Left kidney (tissue), 2 donors: ENCODE measurements around the gene LRRN2. TPM values are rescaled to one million over a fixed set of nuclear protein-coding genes. Genes with fewer than 3 reads are reported as not detected.
"Not testable (repeated sequence)": the region's sequence is repeated elsewhere in the genome, so short reads cannot be mapped to it uniquely, and the experiment has no call there.

ENCODE experiments used
- DNase-seq: peaks from one replicate; pipeline ENCODE4 v3.0.0-alpha.2; 2013
- polyA plus RNA-seq: library from polyadenylated mRNA; unstranded; fragments of 120-200 nt; gene quantifications from one replicate; pipeline ENCODE4 v1.2.1, GENCODE V29; 2013; ENCODE audit not compliant: insufficient read length

Gene LRRN2
- polyA plus RNA-seq, 1 donor, result 11.5 TPM

DNA sequence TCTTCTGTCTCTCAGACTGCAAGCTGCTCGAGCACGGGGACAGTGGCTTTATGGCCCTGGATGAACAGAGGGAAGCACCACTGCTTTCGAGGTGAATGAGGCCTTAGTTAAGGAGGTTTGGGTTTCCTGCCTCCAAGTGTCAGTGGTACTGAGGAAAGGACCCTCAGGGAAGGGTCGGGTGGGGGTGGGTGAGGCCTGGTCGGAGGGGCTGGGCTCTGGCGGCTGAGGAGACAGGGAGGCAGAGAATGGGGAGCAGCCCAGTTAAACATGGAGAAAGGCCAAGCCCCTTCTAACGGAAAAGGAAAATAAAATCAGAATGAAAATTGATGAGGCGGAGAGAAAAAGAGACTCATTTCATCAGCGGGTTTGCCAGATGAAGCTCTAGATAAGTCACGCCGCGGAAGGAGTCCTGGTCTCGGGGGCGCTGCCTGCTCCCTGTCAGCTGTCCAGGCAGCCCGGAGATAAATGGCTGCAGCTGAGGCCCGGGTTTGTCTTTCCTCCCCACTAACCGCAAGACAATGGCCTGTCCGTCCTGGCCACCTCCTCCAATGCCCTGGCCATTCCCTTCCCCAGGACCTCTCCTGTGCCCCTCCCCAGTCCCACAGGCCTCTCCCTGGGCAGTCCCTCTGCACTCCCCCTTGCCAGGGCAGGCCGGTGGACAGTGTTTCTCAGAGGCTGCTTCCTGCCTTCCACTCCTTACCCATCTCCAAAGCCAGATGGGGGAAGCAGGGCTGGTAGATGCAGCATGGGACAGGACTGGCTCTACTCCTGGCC lies 55.2 kb downstream of the LRRN2 start:
- DNase-seq, result no peak

DNA sequence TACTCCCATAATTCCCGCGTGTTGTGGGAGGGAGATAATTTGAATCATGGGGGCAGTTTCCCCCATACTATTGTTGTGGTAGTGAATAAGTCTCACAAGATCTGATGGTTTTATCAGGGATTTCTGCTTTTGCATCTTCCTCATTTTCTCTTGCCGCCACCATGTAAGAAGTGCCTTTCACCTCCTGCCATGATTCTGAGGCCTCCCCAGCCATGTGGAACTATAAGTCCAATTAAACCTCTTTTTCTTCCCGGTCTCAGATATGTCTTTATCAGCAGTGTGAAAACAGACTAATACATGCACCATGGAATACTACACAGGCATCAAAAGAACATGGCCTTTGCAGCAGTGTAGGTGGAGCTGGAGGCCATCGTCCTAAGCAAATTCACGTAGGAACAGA lies 56.1 kb downstream of the LRRN2 start:
- DNase-seq, result not testable (repeated sequence)

DNA sequence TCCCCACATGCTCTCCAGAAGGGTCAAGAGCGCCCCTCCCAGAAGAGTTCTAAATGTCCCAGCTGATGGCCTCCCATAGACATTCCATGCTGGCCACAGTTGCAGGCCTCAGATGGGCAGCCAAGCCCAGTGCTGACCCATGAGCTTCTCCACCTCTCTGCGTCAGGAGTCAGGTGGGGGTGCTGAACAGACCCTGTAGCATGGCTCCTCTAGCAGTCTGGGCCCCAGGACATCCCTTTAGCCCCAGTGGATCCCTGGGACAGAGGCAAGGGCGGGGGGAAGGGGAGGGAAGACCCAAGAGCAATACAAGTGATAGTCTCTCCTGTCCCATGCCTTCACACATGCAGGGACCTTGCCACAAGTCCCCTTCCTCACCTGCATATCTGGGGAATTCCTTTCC lies 56.7 kb downstream of the LRRN2 start:
- no peak for DNase-seq

DNA sequence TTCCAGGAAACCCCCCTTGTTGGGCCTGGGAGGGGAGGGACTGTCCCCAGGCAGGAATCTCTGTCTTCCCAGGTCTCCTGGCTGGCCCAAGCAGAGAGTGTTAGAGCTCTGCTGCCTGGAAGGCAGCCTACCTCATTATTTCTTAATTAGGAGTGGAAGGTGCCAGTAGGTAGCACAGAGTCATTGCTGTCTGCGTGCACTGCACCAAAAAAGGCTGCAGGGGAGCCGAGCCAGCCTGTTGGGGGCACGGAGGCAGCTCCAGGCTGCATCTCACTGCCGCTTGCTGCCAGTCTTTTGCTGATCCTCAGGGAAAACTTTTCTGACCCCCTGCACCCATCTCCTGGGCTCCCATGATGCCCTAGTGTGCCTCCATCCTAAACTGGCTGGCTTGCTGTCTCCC lies 58.1 kb downstream of the LRRN2 start:
- DNase-seq, result no peak

DNA sequence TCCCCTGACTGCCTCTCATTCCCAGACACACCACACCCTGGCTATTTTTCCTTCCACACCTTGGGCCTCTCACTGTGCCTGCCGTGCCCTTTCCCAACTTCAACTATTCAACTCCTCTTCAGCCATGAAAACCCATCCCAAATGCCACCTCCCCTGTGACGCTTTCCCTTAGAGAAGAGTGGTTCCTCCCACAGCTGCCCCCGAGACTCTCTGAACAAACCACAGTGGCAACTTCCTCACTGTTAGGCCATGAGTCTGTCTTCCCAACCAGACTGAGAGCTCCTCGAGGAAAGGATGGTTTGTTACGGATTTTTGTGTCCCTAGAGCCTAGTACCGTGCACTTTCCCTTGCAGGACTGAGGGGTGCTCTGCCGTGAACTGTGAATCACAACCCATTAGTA lies 59.2 kb downstream of the LRRN2 start:
- DNase-seq, result no peak

DNA sequence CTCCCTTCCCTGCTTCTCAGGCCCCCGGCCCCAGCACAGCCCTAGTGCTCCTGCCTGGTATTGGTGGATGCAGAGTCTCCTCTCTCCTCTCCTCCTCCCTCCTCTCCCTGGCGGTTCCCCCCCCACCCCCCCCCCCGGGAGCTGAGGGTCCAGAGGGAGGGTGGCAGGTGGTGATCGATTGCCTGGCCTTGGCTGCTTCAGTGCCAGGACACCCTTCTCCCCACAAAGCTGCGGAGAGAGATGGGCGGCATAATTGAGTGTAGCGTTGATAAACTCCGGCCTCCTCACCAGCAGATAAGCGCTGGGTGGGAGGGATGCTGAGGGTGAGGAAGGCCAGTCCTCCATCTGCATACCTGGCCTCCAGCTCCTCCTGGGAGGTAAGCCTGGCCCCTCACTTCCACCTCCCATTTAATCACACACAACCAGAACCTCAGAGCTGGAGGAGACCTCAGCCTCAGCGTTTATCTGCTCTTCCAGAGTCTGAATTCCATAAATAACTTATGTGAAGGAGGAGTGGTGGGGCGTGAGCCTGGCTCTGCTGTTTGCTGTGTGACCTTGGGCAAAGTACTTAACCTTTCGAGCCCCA lies 60.8 kb downstream of the LRRN2 start:
- no peak for DNase-seq

DNA sequence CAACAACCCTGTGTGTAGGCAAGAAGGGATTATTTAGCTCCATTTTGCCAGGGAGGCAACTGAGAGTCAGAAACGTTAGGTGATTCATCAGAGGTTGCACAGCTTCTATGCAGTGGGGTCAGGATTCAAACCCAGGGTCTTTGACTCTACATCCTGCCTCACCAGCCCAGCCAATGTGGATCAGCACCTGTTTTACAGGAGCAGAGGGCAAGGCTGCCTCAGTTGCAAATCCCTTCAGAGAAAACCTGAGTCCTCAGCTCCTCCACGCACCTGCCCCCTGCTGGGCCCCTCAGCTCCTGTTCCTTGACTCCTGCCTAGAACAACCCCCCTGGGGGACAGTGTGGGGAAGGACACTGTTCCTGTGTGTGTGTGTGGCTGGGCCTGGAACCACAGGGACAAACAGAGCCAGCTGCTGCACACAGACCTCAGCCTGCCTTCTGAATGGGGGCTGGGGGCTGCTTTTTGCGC lies 61.6 kb downstream of the LRRN2 start:
- no peak for DNase-seq

DNA sequence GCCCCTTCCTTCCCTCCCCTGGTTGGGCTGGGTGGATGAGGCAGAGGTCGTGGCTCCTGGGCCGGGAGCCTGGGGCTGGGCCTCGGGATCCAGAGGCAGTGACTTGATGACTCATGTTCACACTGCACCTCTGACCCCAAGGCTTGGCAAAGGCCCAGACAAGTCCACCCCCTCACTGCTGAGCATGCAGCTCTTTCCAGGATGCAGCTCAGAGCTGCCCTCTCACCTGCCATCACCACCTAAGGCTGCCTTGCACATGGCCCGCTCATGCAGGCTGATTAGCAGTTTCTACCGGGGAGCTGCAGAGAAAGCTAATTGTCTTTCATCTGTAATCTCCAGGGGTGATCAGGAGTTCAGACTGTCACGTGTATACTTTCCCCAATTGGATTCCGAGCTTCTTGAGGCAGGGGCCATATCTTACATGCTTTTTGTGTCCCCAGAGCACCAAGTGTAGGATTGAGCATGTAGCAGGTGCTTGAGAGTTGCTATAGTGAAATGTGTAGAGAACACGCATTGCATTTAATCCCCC lies 62.1 kb downstream of the LRRN2 start:
- no peak for DNase-seq

DNA sequence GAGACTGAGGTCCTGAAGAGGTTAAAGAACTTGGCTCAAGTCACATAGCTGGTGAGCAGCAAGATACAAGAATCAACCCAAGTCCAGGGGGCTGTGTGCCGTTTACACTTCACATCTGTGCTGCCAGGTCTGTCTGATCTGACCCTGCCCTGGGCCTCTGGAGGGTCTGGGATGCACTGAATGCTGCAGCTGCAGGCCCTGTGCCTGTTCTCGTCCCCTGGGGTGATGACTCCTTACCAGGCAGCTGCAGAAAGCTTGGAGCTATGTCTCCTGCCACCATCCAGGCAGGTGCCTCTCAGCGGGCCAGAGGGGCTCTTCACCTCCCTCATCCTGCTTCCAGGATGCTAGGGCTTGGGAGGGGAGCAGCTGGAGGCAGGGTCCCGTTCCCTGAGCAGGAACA lies 63.5 kb downstream of the LRRN2 start:
- DNase-seq, result no peak

DNA sequence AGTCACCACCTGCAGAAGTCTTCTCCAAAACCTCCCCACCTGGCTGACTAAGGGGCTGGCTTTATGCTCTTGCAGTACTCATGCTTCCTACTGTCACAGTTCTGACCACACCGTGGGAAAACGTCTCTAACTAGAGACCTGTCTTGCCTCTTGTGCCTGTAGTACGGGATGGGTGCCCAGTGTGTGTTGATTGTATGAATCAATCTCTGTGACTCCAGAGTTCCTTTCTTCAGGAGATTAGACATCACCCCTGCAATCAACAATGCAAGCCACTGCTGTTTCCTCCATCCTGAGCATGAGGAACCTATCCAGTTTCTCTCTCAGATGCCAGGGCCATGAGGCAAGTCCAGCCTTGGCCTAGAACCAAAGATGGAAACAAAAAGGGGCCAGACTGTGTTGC lies 64.1 kb downstream of the LRRN2 start:
- no peak for DNase-seq

DNA sequence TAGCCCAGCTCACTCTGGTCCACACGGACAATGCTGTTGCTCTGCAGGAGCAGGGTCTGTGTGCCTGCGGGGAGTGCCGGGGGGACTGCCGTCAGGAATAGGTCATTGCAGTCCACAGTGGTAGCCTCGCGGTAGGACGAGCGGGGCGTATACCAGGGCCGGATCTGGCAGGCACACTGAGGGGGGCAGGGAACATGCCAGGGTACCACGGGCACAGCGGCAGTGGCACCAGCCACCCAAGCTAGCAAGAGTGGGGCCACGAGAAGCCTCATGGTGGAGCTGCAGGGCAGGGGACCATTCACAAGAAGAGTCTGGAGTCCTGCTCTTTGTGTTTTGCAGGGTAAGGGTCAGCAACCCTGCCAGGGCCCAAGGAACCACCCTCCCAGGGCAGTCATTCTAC lies 65.8 kb downstream of the LRRN2 start:
- DNase-seq, result no peak

DNA sequence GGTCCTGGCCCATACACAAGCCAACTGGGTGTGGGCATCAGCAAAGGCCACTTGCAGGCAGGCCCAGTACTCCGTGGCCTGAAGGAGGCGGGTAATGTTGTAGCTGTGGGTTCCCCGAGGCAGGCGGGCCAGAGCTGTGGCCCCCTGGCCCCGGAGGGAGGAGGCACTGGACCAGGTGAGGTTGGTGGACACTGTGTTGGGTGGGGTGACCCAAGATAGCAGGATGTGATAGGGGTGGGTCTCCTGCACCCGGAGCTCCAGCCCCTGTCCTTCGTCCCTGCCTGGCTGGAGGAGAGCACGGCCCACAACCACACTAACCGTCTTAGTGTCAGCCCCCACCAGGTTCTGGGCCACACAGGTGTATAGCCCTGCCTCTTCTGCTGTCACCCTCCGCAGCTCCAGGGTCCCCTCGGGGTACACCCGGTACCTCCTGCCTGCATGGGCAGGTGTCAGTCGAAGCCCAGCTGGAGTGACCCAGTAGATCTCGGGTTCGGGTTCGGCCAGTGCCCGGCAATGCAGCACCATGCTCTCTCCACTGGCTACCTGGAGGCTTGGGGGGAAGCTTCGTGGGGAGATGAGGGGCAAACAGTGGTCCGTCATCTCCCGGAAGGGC lies 67.3 kb downstream of the LRRN2 start:
- no peak for DNase-seq

DNA sequence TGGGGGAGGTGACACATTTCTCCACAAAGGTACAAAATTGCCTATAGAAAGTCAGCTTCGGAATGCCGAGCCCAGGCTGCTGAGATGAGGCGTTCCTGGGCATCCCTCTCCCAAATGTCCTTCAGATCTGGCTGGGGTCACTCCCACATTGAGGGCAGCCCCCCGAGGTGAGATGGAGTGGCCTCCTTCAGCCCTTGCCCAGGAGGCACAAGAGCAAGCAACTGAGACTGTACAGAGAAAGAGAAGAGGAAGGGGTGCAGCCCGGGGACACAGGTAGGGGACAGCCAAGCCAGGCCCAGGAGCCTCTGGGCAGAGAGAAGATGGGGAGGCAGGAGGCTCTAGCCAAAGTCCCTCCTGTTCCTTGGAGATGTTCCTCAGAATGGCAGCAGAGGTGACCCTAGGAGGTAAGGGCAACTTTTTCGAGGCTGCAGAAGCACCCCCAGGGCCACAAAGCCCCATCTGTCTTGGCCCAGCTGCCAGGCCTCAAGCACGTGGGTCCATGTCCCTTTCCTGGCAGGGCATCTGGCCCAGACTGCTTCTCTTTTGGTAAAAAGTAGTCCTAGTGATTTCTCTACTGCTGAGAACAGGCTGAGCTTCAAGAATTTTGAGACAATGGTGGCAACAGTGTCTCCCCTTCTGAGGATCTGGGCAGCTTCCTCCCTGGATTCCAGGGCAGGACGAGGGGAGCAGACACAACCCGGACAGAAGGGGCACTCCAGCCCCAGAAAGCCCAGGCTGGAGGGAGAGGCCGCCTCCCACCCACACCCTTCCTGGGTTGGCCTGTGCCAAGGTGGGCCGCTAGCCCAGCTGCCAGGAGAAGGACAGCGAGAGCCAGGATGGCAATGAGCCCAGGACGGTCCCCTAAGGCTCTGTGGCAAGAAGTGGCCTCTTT lies 68.0 kb downstream of the LRRN2 start:
- DNase-seq, result no peak

DNA sequence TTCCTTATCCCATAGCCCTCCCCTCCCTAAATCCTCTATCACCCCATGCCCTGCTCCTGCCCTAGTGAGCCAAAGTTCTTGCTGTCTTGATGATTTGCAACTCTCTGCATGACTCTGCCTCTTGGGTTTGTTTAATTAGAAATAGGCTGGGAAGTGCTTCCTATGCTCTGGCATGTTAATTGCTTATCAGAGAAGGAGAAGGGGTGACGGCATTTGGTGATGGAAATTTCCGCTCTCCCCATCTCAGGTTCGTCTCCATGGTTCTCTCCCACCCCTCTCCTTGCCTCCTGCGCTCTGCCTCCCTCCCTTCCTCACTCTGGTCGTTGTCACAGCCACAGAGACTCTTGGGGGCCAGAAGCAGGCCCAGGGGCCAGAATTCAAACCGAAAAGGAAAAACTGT lies 68.9 kb downstream of the LRRN2 start:
- no peak for DNase-seq

DNA sequence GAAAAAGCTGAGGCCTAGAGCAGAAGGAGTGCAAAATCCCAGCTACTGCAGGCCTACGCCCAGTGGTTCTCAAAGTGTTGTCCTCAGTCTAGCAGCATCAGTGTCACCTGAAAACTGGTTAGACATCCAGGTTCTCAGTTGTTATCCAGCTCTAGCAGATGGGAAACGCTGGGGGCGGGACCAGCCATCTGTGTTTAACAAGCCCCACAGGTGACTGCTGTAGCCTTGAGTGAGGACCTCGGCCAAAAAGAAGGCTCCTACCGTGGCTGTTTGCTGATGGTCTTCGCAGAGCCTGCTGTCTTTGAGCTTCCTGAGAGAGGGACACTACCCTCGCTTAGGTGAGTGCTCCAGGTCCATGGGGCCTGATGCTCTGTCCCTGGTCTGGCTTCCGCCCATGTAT lies 69.7 kb downstream of the LRRN2 start:
- DNase-seq, result no peak

DNA sequence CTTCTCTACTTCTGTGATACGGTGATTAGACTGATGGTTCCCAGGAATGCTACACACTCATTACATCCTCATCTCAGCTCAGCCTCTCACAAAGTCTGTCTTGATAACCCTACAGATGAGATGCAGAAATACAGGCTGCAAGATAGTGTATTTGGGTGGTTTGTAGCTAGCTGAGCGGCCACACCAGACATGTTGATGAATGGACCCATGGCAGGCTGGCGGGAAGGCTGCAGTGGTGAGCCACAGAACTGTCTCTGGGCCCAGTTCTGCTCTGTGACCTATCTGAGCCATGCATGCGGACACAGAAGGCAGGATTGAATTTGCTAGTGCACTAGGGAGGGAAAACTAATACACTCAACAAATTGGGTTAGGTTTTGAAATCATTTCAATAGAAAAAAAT lies 71.9 kb downstream of the LRRN2 start:
- no peak for DNase-seq

DNA sequence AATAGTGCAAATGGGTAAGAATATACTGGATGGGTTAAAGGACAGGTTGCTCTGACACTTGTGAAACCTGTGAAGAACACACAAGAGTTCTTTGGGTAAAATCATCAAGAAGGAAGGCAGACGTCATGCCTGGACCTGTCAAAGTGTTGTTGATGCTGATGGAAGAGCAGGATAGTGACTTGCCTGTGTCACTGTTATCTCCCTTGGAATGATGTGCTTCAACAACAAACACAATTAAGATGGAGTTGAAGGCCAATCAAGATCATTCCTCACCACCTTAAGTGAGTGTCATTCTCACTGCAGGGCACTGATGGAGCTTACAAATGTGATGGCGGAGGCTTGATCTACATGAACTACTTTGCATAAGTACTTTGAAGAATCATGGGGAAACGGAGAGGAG lies 73.2 kb downstream of the LRRN2 start:
- DNase-seq, result no peak

DNA sequence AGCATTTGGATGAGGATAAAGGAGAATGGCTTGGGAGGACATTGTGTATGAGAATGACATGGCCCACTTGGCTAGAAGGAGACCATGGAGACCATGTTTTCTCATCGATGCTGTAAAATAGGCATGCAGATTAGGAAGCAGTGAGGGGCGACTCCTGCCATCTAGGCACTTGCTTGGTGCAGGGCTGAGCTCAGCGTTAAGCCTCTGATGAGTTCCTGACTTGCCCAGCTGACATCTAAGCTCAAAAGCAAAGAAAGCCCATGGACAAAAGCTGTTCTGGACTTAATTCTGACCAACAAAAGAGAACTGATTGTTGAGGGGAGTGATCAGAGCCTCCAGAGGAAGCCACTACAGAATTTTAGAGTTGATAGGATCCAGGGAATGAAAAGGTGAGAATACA lies 74.5 kb downstream of the LRRN2 start:
- DNase-seq, result no peak

DNA sequence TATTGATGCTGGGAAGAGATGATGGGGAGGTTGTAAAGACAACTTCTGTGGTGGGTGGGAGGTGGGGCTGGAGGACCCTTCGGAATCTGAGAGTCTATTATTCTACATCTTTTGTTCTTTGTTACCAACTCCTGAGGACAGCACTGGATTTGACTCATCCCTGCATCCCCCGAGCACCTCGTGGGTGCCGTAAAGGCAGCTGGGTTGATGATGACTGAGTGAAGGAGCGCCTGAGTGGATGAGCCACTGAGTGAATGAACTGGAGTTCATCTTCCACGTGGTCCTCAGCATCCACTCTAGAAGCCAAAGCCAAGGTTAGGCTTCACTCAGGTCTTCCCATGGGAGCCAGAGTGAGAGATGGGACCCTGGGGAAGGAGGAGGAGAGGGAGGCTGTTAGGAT lies 77.6 kb downstream of the LRRN2 start:
- DNase-seq, result no peak

DNA sequence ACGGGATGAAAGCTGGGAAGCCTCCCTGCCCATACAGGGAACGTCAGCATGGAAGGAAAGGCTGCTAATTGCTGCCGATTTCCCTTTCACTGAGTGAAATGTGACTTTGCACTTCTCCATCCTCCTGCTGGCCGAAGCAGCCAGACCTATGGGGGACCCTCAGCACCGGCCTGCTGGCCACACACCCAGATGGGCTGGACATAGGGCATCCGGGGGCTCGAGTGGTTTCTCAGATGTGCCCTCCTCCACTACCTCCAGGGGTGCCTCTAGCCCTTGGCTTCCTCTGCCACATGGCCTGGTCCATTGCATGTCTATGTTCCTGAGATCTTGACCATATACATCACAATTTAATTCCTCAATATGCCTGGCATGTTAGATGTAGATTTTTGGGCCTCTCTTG lies 79.7 kb downstream of the LRRN2 start:
- no peak for DNase-seq

DNA sequence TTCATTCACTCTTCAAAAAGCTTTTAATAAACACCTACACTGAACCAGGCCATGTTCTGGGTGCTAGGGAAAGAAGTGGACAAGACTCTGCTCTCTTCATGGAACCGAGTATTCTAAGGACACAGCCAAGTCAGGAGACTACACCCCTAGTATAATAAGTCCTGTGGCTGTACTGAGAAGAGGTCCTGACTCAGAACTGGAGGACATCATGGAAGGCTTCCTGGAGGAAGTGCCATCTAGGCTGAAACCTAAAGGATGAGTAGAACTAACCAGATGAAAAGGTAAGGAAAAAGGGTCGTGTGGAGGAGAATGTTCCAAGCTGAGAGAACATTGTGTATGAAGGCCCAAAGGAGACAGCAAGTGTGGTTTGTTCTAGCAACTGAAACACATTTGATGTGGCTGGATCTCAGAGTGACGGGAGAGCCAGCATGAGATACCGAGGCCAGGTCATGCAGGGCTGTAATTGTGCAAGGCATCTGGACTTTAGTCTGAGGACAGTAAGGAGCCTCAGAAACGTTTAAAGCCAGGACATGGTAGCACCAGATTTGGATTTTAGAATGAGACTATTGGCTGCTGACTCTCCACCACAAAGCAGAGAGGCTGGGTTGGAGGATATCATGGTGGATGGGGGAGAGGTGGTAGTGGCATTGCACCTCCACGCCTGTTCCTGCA lies 82.5 kb downstream of the LRRN2 start:
- DNase-seq, result no peak

DNA sequence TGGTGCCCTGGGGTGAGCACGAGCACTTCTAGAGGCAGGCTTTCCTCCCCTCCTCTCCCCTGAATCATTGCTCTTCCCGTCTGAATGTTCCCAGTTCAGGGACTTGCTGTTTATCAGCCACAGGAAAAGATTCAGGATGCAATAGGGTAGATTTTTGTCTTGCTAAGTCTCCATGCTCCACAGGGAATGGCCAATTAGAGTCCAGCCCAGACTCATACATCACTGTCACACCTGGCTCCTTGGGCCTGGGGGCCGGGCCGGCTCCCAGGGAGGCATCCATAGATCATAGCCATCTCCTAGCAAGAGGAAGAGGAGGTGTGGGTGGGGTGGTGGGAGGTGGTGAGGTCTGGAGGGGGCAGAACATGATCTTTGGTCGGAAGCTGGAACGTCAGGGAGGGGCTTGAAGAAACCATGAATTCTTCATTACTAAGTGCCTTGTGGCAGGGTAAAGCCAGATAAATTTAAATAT lies 83.4 kb downstream of the LRRN2 start:
- peak; percentile 33 for DNase-seq
